Measurements from ENCODE around the gene PLSCR3. TPM values are rescaled to one million over a fixed set of nuclear protein-coding genes. Genes with fewer than 3 reads are reported as not detected.

PLSCR3 gene
- total RNA-seq, 1 experiment from 2014 or later: 43.8 TPM

- ATAC-seq: no peak
- BruUV-seq (replicated peaks): TSS peak; percentile 65
- intact Hi-C loops (cut with micrococcal nuclease): no loop called here
- Histone ChIP-seq H3K4me2 (ENCODE audit: low read length) (peak overlapping the region; percentile 81), H3K4me3 (replicated peaks in 1 of 2; ENCODE audit: low read depth in 1 of 2, low read length in 2 of 2) (peak overlapping the region; percentile 61 to 72), H3K4me1 (ENCODE audit: control insufficient read depth in 1 of 2, insufficient read depth in 2 of 2, low read length in 2 of 2) (peaks cover 23 to 36% of the 10 kb centered on the region in 2 experiments), H3K27me3 (ENCODE audit: insufficient read depth, low read length) (no peaks in the 10 kb centered on the region), H3K27ac (ENCODE audit: low read depth, low read length) (peak overlapping the region; percentile 70), H2AFZ (ENCODE audit: low read depth, low read length, poor library complexity, severe bottlenecking) (no peak overlapping the region), H3K36me3 (ENCODE audit: control insufficient read depth in 1 of 2, insufficient read depth in 2 of 2, low read length in 2 of 2) (peaks cover 0 to 6% of the 10 kb centered on the region in 2 experiments; a peak in 1 of 4 replicates), H3K9me2 (ENCODE audit: insufficient read depth) (no peaks in the 10 kb centered on the region), H4K20me1 (ENCODE audit: insufficient read depth) (no peaks in the 10 kb centered on the region), H3K9me3 (ENCODE audit: control insufficient read depth in 1 of 2, insufficient read depth in 1 of 2, low read depth in 1 of 2, low read length in 2 of 2) (no peaks in the 10 kb centered on the region), H3K79me2 (ENCODE audit: insufficient read depth, low read length) (peaks cover 8% of the 10 kb centered on the region), H3K9ac (ENCODE audit: low read length) (peak overlapping the region; percentile 84)
- no peak for DNase-seq (ENCODE audit: low read depth, low spot score)
- ChIA-PET RAD21 (ENCODE audit: low non-redundant PET in 1 of 2, low total read pairs in 2 of 2, uncharacterized antibody in 2 of 2, unreplicated experiment in 2 of 2) (no interaction called here), POLR2A (no interaction called here), CTCF (no interaction called here)
- TF ChIP-seq REST (IDR thresholded peaks at IDR 0.05; ENCODE audit: low read depth) (no peak), POLR2AphosphoS5 (IDR thresholded peaks at IDR 0.05; ENCODE audit: low read depth, low read length) (no peak), EGR1 (IDR thresholded peaks at IDR 0.05; ENCODE audit: low read depth) (no peak), ATF3 (IDR thresholded peaks at IDR 0.05) (no peak), TCF7L2 (IDR thresholded peaks at IDR 0.05; ENCODE audit: borderline replicate concordance, extremely low read depth, insufficient read depth, insufficient read length) (no peak), ZNF274 (IDR thresholded peaks at IDR 0.05; ENCODE audit: low read depth, low read length) (no peak)
Measured at GRCh38 chr17:7405350-7406234, 11.3 kb upstream of the PLSCR3 start.
